GM12878 (cell line): ENCODE data around the gene PCED1B.

Experiments used
- CBFB ChIP-seq: IDR thresholded peaks from 2 replicates; pipeline ENCODE4 v1.6.1; 2016; ENCODE audit warnings: antibody characterized with exemption, low read depth
- EZH2 ChIP-seq: IDR thresholded peaks from 2 replicates; pipeline ENCODE4 v1.6.1; 2012; ENCODE audit warnings: low read depth, mild to moderate bottlenecking, control low read depth, inconsistent platforms, low read length, borderline replicate concordance; ENCODE audit not compliant: control insufficient read depth
- HDAC2 ChIP-seq: fragments of 200-600 bp; sonication (generic); IDR thresholded peaks from 2 replicates; pipeline ENCODE4 v1.6.1; 2017
- SMC3 ChIP-seq: IDR thresholded peaks from 2 replicates; pipeline ENCODE4 v1.6.1; 2011; ENCODE audit warnings: low read length, improper control_type of control experiment, borderline replicate concordance
- ZNF384 ChIP-seq: IDR thresholded peaks from 2 replicates; pipeline ENCODE4 v1.6.1; 2012; ENCODE audit warnings: low read depth, mild to moderate bottlenecking, low read length, improper control_type of control experiment, borderline replicate concordance
- TF ChIP-seq, protein P1 (sequence below), 3 experiments: IDR thresholded peaks in 2 of 3; conservative IDR thresholded peaks in 1 of 3; 2 replicates each; pipeline ENCODE4 v1.5.1; 2011; ENCODE audit warnings: low read depth in 3 of 3, low read length in 3 of 3, mild to moderate bottlenecking in 3 of 3, control low read depth in 2 of 3, moderate library complexity in 2 of 3, inconsistent platforms in 1 of 3, mixed read lengths in 1 of 3; ENCODE audit not compliant: control insufficient read depth in 2 of 3, insufficient read depth in 1 of 3; ENCODE audit errors: extremely low read depth in 1 of 3

DNA sequence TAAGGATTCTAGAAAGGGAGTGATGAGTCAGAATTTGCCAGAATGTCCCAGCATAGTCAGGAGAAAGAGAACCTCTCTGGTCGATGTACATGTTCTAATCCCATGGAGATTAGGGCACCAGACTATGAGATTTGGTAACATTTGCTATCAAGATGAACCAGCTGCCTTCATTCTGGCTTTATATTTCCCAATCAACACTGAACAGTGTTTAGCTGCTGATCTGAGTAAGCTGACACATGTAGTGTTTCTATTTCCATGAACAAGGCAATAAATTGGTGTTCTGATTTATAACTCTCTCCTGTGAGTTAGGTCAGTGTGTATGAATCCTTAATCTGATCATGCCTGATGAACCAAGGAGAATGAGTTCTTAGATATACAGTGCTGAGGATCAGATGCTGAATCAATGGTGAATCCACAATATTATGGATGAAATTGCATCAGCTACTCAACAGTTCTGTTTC lies 158.4 kb downstream of the PCED1B start:
- TF ChIP-seq CBFB (no peak), HDAC2 (no peak), SMC3 (no peak), EZH2 (no peak), ZNF384 (no peak)
- TF ChIP-seq, protein P1, sequence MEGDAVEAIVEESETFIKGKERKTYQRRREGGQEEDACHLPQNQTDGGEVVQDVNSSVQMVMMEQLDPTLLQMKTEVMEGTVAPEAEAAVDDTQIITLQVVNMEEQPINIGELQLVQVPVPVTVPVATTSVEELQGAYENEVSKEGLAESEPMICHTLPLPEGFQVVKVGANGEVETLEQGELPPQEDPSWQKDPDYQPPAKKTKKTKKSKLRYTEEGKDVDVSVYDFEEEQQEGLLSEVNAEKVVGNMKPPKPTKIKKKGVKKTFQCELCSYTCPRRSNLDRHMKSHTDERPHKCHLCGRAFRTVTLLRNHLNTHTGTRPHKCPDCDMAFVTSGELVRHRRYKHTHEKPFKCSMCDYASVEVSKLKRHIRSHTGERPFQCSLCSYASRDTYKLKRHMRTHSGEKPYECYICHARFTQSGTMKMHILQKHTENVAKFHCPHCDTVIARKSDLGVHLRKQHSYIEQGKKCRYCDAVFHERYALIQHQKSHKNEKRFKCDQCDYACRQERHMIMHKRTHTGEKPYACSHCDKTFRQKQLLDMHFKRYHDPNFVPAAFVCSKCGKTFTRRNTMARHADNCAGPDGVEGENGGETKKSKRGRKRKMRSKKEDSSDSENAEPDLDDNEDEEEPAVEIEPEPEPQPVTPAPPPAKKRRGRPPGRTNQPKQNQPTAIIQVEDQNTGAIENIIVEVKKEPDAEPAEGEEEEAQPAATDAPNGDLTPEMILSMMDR (IDR thresholded peaks at IDR 0.05 in 2 of 3, conservative IDR thresholded peaks at IDR 0.05 in 1 of 3; ENCODE audit: control insufficient read depth in 2 of 3, extremely low read depth in 1 of 3, insufficient read depth in 1 of 3, low read depth in 3 of 3, low read length in 3 of 3) = no peak
